GM19240 (cell line): ENCODE measurements around the gene WDR81.
"Not testable (repeated sequence)": the region's sequence is repeated elsewhere in the genome, so short reads cannot be mapped to it uniquely, and the experiment has no call there.

Experiments
- DNase-seq: peaks from one replicate; pipeline ENCODE4 v3.0.0; 2011; ENCODE audit warnings: low spot score; ENCODE audit not compliant: insufficient read length

WDR81 gene

GRCh38 chr17:1713160-1713877 is 11.2 kb upstream of the WDR81 start:
- DNase-seq, result no peak

GRCh38 chr17:1713878-1714426 is 10.6 kb upstream of the WDR81 start:
- no peak for DNase-seq

DNA sequence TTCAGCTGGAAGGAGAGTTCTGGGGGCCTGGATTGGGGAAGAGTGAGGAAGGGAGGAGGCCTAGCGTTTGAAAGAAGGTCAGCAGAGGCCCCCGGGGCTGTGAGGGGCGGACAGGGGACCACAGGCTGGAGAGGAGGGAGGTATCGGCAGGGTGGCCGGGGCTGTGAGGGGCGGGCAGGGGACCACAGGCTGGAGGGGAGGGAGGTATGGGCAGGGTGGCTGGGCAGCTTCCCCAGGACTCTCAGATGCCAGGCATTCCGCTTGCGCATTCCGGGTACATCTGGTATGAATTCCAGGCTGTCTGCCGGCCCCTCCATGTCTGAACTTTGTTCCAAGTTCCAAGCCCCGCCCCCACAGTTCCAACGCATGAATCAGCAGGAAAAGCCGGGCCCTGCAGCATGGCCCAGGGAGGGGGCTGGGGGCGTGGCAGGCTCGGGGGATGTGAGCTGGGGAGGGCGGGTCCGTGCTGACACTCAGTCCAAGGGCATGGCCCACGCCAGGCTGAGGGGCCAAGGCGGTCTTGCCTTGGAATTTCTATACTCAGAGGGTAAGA is 10.0 kb upstream of the WDR81 start:
- DNase-seq, result no peak

DNA sequence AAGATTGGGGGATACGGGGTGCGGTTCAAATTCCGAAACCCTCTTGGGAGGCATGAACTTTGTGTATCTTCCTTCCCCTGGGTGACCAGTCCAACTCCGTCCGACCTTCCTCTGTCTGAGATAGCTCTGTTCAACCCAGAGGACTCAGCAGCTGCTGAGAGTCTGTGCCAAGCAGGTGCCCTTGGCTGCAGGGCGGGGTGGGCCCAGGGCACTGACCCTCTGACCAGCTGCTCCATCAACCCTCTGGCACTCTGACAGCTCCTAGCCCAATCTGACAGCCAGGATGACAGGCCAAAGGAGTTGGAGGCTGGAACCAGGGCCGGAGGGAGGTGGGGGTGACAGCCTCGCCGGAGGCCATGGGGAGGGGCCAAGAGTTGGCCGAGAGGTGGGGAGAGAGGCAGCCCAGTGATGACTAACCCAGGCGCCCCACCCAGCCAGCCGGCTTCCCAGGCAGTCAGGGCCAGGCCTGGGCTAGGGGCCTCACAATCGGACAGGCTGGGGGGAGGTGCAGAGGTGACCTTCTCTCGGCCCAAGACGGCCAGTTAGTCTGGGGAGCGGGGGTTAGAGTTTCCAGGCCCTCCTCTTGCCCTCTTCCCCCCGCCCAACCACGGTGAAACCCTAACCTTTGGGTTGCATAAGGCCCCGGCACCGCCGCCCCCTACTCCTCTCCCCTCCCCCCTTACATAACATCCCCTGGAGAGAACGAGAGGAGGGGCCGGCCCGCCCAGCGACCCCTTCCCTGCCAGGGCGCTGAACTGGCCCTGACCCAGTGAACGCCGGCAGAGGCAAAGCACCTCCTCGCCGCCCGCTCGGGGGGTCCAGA is 9.3 kb upstream of the WDR81 start:
- no peak for DNase-seq

GRCh38 chr17:1715803-1716075 is 8.8 kb upstream of the WDR81 start:
- no peak for DNase-seq

- DNase-seq, result peak; percentile 99
Measured at GRCh38 chr17:1716076-1716911, 8.2 kb upstream of the WDR81 start.

DNA sequence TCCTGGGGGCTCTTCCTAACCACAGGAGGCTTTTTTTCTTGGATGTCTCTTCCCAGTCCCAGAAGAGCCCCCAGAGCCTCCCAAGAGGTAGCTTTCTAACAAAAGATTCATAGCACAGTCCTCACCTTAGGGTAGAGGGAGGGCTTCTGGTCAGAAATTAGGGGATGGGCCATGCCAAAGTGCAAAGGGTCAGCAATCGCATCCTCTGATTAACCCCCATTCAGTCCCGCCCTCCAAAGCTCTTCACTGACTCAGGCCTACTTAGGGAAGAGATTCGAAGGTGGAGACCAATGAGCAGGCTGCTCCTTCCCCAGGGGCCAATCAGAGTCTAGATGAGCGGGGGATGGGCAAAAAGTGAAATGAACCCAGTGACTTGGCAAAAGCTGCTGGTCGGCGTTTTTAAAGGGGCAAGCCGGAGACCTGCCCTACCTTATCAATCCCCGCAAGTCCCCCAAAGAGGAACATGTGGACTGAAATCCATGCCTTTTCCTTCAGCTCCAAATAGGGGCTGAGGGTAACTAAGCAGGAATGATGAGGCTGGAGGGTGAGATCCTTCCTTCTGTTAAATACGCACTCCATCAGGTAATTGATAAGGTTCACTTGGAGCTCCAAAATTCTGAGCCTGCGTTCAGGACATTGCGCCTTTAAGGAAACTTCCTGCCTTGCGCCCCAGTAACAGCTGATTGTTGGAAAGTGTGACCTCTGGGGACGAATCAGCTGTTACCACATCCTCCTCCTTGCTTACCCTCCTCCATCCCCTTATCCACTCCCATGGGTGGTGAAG is 7.4 kb upstream of the WDR81 start:
- DNase-seq, result peak; percentile 90

GRCh38 chr17:1718362-1719165 is 5.9 kb upstream of the WDR81 start:
- no peak for DNase-seq

- no peak for DNase-seq
Measured at GRCh38 chr17:1720856-1721386, 3.6 kb upstream of the WDR81 start.

- DNase-seq, result not testable (repeated sequence)
Measured at GRCh38 chr17:1722022-1722421, 2.5 kb upstream of the WDR81 start.

DNA sequence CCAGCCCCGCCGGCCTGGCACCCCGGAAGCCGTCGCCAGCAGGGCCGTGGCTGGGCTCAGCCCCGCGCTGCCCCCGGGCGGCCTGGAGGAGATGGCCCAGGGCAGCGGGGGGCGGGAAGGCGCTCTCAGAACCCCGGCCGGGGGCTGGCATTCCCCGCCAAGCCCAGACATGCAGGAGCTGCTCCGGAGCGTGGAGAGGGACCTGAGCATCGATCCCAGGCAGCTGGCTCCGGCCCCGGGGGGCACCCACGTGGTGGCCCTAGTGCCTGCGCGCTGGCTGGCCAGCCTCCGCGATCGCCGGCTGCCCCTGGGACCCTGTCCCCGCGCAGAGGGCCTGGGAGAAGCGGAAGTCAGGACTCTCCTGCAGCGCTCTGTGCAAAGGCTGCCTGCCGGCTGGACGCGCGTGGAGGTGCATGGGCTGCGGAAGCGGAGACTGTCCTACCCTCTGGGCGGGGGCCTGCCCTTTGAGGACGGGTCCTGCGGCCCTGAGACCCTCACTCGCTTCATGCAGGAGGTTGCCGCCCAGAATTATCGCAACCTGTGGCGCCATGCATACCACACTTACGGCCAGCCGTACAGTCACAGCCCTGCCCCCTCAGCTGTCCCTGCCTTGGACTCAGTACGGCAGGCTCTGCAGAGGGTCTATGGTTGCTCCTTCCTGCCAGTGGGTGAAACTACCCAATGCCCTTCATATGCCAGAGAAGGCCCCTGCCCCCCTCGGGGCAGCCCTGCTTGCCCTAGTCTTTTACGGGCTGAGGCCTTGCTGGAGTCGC is 551 bp downstream of the WDR81 start:
- no peak for DNase-seq

DNA sequence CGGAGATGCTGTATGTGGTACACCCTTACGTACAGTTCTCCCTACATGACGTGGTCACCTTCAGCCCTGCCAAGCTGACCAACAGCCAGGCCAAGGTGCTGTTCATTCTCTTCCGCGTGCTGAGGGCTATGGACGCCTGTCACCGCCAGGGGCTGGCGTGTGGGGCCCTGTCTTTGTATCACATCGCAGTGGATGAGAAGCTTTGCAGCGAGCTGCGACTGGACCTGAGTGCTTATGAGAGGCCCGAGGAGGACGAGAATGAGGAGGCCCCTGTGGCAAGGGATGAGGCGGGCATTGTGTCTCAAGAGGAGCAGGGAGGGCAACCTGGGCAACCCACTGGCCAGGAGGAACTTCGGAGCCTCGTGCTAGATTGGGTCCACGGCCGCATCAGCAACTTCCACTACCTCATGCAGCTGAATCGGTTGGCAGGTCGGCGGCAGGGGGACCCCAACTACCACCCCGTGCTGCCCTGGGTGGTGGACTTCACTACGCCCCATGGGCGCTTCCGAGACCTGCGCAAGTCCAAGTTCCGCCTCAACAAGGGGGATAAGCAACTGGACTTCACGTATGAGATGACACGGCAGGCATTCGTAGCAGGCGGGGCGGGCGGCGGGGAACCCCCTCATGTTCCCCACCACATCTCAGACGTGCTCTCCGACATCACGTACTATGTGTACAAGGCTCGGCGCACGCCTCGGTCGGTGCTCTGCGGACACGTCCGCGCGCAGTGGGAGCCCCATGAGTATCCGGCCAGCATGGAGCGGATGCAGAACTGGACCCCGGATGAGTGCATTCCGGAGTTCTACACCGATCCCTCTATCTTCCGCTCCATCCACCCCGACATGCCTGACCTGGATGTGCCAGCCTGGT is 1.4 kb downstream of the WDR81 start:
- no peak for DNase-seq

DNA sequence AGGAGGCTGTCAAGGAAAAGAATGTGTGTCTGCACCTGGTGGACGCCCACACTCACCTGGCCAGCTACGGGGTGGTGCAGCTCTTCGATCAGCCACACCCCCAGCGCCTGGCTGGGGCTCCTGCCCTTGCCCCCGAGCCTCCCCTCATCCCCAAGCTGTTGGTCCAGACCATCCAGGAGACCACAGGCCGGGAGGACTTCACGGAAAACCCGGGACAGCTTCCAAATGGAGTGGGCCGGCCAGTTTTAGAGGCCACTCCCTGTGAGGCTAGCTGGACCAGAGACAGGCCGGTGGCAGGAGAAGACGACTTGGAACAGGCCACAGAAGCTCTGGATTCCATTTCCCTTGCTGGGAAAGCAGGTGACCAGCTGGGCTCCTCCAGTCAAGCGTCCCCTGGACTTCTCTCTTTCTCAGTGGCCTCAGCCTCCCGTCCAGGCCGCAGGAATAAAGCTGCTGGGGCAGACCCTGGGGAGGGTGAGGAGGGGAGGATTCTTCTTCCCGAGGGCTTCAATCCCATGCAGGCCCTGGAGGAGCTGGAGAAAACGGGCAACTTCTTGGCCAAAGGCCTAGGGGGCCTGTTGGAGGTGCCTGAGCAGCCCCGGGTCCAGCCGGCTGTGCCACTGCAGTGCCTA is 2.2 kb downstream of the WDR81 start:
- no peak for DNase-seq

GRCh38 chr17:1727258-1727789 is 2.8 kb downstream of the WDR81 start:
- DNase-seq, result no peak

GRCh38 chr17:1727876-1728630 is 3.5 kb downstream of the WDR81 start:
- DNase-seq, result no peak

GRCh38 chr17:1729966-1730325 is 5.4 kb downstream of the WDR81 start:
- no peak for DNase-seq
